HG03520 (cell line): ENCODE results near the gene CRISPLD2.

Source experiments
- ATAC-seq: cut with Tn5 transposase; IDR thresholded peaks from one replicate; pipeline ENCODE4 v1.9.1; 2021; ENCODE audit warnings: mild to moderate bottlenecking, moderate library complexity; ENCODE audit not compliant: unreplicated experiment

CRISPLD2 gene

DNA sequence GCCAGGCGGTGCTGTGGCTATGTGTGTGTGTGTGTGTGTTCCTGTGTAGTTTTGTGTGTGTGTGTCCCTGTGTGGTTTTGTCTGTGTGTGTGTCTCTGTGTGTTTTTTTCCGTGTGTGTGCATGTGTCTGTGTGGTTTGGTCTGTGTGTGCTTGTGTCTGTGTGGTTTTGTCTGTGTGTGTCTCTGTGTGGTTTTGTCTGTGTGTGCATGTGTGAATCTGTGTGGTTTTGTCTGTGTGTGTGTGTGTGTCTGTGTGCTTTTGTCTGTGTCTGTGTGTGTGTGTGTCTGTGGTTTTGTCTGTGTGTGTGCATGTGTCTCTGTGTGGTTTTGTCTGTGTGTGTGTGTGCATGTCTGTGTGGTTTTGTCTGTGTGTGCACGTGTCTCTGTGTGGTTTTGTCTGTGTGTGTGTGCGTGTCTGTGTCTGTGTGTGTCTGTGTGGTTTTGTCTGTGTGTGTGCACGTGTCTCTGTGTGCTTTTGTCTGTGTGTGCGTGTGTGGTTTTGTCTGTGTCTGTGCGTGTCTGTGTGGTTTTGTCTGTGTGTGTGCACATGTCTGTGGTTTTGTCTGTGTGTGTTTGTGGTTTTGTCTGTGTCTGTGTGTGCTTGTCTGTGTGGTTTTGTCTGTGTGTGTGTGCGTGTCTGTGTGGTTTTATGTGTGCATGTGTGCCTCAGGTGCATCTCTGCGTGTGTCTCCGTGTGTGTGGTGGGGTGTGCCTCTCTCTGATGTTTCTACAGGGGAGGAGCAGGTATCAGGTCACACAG is 129.2 kb downstream of the CRISPLD2 start:
- ATAC-seq: no peak

DNA sequence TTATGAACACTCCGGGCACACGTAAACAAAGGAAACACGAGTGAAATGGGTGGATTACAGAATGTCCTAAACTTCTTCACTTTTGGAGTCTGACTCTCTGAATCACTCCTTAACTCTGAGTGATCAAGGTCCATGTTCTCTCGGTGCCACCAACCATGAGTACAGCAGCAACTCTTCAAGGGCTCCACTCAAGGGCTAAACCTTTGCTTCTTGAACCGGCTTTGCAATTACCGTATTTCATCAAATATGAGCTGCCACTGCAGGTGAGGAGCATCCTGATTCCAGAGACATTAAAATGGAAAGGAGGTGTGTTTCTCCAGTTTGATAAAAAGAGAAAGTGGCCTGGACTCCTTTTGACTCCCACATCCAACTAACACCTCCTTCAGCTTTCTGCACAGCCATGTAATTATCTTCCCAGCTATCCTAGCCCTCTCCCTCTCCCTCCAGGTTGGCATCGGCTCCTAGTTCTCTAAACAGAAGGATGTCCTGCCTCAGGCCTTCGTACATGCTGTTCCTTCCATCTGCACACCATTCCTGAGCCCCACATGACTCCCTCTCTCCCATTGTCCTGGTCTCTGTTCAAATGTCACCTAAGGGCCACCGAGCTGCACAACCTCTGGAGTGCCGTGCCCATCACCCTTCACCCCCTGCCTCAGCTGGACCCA is 130.1 kb downstream of the CRISPLD2 start:
- no peak for ATAC-seq

DNA sequence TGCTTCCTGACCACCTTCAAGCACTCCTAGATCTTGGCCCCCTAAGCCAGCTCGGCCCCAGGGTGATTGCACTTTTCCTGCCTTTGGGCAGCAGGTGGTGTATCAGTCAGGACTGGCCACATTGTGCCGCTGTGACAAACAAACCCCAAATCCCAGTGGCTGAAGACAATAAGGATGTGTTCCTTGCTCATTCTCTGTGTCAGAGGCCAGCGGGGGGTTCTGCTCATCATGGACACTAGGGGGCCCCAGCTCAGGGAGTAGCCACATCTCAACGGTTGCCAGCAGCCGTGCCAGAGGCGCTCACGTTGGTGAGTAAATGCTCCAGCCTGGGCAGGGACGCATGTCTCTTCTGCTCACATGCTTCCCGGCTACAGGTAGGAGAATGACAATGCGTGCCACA is 131.1 kb downstream of the CRISPLD2 start:
- ATAC-seq: no peak

- peak; percentile 56 for ATAC-seq
Measured at GRCh38 chr16:84952335-84953189, 132.8 kb downstream of the CRISPLD2 start.

- ATAC-seq: no peak
Measured at GRCh38 chr16:84953190-84953746, 133.5 kb downstream of the CRISPLD2 start.

DNA sequence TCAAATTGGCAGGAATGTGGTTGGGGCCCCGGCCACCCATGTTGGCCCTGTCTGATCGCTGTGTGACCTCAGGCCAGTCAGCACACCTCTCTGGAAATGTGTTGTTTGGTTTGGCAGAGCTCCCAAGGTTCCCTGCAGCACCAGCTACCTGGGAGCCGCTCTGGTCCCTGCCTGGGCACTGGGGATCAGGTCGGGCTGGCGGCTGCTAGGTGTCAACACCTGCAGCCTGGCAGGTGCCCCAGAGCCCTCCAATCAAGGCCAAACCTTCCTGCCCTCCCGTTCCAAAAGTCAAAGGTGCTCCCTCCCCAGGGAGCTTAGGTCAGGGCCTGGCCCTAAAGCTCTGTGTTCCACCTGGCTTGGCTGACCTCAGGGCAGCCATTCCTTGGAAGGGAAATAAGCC is 135.6 kb downstream of the CRISPLD2 start:
- no peak for ATAC-seq

DNA sequence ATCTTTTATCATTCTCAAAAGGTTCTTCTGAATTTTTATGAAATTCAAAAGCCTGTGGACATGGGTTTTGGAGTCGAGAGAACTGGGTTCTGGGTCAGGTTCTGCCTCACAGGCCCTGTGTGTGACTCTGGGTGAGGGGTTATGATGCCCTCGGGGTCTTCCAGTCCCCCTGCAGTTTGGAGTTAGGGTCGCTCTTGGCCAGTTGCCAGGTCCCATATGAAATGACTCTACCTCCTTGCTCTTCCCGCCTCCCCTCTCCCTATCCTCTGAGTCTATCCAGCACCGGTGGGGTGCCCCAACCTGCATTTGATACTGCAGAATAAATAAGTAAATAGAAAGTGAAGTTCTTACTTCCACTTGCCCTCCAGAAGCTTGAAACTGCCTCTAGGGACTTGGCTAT is 137.4 kb downstream of the CRISPLD2 start:
- ATAC-seq: no peak

GRCh38 chr16:84957792-84958191 is 138.0 kb downstream of the CRISPLD2 start:
- ATAC-seq: no peak
